Stimulated activated CD8-positive, alpha-beta memory T cell treated with anti-CD3 and anti-CD28 coated beads, Interleukin-15, amount 100 ng/mL, for 24 hours (primary cell): ENCODE results near the gene SEMA4C.
"Not testable (repeated sequence)": the region's sequence is repeated elsewhere in the genome, so short reads cannot be mapped to it uniquely, and the experiment has no call there.

ENCODE experiments used
- DNase-seq: peaks from one replicate; pipeline ENCODE4 v3.0.0-alpha.2; 2020; ENCODE audit warnings: low read depth

The SEMA4C gene

DNA sequence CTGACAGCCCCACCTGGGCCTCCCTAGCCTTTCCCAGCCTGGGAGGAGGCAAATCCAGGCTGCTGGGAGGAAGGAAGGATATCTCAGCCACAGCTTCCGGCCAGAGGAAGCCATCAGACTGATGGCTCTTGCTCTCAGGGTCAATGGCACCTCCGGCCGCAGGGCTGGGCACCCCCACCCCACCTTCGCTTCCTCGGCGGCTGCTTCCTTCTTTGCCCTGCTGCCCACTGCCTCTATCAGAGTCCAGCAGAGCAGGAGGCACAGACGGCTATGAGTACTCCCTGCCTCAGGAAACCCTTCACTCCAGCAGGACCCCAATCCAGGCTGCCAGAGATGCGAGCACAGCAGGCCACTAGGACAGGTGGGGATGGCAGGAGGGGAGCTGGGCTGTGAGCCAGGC, 3.3 kb downstream of the SEMA4C start:
- DNase-seq: no peak

DNA sequence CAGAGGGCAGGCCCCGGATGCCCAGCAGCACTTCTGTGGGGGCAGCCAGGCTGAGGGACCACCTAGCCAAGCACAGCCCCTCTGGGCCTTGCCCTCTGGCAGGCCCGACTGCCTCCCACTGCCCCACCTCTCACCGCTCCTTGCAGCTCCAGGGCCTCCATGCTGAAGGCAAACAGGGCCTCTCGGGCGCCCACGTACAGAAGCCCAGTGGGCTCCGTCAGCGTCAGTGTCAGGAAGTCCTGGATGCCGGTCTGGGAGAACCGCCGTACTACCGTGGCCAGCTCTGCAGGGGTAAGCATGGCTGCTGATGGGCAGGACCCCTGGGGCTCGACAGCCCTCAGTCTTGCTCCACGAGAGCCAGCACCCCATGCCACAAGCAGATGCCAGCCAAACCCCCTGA, 3.7 kb downstream of the SEMA4C start:
- no peak for DNase-seq

DNA sequence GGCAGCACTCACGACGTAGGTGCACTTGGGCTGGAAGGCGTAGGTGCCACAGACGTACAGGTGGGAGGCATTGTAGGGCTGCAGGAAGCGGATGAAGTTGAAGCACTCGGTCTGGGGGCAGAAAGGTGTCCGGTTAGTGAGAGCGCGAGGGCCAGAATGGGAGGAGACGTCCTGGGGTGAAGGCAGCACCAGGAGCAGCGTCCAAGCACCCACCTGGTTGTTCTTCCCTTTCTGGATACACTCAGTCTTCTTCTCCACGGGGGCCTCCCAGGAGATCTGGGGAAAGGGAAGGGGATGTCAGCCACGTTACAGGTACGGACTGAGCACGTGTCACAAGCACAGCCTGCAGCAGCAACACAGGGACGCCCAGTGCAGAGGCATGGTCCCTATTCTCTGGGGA, 4.2 kb downstream of the SEMA4C start:
- no peak for DNase-seq

DNA sequence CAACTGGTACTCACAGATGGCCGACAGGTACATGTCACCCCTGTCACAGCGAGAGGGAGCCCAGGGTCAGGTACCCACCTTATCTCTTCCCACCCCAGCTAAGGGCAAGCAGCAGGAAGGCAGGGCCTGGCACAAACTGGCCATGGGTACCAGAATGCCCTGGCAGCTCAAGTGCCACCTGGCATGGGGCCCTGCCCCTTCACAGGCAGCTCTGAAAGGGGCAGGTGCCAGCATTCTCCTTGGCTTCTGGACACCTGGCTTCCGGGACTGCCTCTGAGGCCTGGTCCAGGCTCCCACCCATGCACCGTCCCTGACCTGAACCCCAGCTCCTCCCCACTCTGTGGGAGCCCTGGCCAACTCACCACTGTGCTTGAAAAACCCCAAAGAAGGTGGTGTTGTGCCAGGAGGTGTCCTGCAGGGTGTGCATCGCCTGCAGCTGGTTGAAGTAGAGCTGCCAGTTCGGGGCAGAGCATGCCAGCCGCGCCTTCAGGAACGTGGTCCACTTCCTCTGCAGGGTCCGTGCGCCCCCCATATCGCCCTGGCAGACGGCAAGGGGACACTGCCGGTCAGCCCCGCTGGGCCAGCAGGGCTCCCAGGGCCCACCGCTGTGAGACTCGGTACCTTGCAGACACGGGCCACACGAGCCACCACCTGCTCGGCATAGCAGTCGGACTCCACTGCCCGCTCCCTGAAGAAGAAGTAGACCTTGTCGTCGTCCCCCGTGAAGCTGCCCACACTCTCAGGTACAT, 5.4 kb downstream of the SEMA4C start:
- DNase-seq: no peak

DNA sequence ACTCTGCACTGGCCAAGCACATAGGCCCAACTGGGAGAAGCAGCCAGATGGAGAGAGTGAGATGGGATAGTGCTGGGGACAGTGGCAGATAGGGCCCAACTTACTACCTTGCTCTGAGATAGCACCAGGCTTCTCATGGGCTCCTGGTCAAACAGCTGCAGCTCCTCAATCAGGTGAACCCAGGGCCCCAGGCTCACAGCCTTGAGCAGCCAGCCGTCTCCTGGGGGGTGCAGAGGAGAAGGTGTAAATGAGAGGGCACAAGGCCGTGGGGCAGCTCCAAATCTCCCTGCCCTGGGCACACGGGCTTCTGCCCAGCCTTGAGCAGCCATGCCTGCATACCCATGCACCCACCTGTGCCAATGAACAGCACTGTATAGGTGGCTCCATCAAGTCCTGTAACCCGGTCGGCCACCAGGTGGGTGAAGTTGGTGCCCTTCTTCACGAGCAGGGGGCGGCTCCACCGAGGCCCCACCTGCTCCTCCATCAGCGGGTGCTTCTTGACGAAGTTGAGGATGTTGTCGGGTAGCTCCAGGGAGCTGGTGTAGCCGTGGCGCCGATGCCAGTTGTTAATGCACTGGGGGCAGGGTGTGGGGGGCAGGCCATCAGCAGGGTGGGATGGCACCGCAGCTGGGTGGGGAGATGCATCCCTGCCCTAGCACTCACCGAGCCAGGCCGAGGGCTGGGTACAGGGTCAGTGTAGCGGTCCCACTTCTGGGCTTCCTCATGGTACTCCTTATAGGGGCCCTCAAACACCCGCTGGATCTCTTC, 6.1 kb downstream of the SEMA4C start:
- DNase-seq: no peak

DNA sequence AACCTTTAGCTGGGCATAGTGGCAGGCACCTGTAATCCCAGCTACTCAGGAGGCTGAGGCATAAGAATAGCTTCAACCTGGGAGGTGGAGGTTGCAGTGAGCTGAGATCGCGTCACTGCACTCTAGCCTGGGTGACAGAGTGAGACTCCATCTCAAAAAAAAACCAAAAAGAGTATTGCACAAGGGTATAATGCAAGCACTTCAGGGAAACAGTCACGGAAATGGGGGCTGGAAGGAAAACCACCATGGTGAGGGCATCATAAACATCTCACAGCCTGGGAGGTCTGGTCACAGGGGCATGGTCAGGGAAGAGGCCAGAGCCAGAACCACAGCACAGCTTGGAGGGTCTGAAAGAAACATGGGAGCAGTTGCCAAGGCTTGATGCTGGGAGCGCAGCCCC, 6.8 kb downstream of the SEMA4C start:
- not testable (repeated sequence) for DNase-seq

DNA sequence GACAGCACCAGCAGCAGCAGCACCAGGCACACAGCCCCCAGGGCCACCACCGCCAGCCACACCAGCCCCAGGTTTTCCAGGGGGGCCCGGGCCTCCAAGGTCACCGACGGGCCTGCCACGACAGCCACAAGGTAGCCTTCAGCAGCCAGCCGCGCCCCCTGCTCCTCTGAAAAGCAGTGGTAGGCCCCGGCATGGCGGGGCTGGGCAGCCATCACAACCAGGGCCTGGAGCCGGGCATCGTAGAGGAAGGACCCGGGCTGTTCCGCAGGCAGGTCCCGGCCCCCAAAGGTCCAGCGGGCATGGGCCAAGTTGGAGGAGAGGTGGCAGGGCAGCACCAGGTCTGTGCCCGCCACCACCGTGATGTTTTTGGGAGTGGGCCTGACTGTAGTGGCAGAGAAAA, 8.8 kb downstream of the SEMA4C start:
- DNase-seq: no peak

DNA sequence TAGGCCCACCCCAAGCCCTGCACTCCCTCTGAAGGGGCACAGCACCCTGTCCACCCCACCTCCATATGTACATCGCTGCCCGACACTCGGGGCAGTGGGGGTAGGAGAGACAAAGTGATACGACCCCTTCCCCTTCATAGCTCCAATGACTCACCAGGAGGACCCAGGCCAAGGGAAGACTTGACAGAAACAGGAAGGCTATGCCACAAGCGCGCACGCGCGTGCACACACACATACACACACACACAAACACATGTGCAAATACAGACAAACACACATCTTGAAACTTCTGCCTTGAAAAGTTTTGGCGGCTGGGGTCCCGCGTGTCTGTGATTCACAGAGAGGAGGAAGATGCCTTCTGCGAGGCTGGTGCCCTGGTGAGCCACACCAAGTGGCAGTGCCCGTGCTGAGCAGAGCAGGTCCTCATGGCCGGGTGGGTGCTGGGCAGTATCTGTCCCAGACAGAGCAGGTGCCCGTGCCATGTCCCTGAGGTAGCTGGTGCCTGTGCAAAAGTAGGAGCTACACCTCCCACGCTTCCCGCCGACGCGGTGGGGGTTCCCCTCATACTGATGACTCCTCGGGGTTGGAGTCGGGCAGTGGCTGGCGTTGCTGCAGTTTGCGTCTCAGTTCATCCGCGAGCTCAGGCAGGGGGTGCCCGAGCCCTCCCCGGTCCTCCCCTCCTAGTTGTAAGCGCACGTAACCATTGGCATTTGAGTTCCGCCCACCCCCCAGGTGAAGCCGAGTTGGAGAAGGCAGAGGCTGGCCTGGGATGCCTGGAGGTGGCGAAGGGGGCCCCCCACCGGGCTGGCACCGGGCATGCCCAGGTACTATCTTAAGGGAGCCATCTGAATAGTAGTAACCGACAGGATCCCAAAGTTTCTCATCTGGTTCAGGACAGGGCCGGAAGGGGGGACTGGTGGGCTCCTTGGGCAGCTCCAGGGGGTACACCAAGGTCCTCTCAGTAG, 9.5 kb downstream of the SEMA4C start:
- DNase-seq: no peak

DNA sequence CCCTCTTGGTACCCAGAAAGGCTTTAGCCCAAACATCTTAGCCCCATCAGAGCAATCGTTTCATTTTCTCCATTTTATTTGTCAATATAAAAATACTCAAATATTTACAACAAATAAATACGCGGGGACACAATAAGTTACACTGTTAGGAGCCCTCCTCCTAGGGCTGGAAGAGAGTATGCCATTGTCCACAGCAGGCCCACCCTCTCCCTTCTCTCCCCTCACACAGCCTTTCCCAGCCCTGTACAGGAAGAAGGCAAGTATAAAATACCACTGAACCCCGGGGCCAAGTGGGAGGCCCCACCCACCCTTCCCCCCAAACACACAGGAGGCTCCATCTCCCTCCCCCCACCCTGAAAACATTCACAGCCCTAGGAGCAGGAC, 10.2 kb downstream of the SEMA4C start:
- no peak for DNase-seq

DNA sequence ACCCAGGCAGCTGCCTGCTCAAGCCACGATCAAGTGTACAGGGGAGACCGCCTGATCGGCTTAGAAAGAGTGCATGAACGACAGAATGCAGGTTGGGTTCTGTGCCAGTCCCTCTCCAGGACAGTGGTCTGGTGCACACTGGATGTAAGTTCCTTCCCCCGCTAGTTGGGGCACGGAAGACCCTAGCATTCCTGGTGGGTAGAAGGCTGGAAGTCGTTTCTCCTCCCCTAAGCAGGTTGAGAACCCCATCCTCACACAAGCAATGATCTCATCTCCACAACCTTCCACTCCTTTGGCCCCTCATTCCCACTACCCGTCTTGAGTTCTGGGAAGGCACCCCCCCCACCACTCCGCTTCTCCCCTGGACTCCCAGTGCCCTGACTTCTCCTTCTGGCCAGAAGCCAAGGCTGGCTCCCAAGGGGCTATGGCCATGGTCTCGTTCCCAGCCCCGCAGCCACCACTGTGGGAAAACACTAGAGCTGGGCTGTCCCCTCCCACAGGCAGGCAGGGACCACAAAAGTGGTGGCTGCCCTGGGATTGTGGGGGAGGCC, 10.7 kb downstream of the SEMA4C start:
- no peak for DNase-seq

DNA sequence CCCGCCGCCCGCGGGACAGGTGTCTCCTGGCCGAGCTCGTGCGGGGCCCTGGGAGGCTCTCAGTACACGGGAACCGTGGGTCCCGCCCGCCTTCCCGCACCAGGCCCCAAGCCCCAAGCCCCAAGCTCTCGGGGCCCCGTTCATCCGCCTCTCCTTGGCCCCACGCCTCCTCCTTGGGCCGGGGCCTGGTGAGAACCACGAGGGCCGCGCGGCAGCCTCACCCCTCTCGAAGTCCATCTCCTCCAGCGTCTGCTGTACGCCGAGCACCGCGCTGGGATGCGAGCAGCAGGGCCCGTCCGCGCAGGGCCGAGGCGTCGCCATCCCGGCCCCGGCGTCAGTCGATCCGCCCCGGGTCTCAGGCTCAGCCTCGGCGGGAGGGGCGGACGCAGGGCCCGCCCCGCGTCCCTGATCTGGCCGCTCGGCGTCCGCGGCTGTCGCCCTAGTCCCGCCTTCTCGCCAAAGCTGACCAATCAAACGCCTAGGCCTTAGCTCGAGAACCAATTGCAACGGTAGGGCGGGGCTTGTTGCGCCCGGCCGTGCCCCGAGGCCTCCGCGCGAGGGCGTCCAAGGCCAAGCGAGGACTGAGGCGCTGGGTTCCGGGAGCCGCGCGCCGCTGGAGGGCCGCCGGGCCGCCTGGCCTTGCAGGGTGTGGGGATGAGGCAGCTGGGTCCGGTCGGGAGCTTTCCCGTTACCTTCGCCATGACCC, 12.1 kb downstream of the SEMA4C start, which contains the start of gene ANKRD39:
Gene ANKRD39 (minus strand): TSS at position 350 of the 706 bp plus-strand sequence. CDS start 29 bp downstream, at position 321.
- DNase-seq: peak; percentile 88

DNA sequence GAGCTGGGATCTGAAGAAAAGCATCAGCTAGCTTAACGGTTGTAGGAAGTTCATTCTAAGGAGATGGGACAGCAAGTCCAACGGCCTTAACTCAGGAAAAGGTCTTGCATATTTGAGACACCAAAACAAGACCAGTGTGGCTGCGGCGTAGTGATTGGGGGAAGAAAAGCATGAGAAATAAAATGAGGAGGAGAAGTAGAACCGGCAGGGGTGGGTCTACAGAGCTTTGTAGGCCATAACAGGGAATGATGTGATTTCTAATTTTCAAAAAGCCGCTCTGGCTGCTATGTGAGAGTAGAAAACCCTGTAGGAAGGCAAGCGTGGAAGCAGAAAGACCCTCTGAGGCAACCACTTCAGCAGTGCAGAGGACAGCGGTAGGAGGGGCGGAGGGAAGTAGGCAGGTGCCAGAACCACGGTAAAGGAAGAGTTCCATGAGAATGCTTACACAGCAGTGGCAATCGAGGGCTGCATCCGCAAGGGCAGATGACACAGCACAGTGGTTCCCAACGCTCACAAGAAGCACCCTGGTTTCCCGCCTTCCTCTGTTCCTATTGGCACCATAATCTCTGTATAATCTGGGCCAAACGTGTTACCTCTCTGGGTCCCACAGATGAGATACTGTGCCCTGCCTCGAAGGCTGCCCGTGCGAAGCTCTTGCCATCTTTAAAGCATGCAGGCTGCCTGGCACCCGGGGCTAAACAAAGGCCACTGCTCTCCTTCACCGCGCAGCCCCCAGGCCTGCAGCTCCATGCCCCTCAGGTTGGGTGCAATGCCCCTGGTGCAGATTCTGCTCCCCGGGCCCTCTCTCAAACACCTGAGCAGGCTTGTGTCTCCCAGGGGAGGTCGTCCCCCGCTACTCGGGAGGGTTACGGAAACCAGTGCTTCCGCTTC, 12.9 kb downstream of the SEMA4C start:
- DNase-seq: no peak

DNA sequence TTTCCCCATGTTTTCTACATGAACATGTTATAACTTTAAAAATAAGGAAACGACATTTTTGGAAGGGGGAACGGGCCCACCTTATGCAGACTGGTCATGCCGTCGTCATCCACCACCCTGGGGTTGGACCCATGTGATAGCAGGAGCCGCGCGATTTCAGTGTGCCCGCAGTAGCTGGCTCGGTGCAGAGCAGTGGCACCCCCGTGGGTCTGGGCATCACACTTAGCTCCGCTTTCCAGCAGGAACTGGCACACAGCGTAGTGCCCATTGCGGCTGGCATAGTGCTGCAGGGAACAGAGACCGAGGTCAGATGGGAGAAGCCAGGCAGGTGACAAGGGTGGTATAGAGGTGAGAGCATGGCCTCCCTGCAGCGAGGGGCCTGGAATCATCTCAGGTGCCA, 16.6 kb downstream of the SEMA4C start:
- DNase-seq: no peak

DNA sequence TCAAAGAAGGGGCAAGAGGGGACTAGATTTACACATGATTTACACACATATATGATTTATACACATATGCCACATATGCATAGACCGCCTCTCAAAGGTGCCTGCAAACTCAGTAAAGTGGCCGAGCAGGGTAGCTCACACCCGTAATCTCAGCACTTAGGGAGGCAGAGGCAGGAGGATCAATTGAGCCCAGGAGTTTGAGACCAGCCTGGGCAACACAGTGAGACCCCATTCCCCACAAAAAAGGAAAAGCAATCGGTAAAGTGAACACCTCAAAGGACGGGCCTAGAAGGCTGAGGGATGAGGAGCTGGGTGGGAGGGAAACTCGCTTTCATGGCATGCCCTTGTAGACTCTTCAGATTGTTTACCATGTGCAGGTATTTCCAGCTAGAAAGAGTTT, 17.2 kb downstream of the SEMA4C start:
- no peak for DNase-seq

DNA sequence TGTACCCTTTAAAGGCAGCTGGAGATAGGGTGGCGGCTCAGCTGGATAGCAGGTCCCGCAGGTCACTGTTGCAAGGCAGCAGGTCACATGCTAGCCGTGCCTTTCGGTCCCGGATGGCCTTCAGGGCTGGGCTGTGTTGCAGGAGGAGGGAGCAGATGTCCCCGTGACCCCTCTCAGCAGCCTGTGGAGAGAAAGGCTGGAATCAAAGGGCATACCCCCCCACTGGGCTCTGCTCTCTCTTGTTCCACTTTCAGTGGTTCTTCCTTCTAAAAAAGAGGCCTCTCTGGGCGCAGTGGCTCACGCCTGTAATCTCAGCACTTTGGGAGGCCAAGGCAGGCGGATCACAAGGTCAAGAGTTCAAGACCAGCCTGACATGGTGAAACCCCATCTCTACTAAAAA, 21.6 kb downstream of the SEMA4C start:
- DNase-seq: no peak

DNA sequence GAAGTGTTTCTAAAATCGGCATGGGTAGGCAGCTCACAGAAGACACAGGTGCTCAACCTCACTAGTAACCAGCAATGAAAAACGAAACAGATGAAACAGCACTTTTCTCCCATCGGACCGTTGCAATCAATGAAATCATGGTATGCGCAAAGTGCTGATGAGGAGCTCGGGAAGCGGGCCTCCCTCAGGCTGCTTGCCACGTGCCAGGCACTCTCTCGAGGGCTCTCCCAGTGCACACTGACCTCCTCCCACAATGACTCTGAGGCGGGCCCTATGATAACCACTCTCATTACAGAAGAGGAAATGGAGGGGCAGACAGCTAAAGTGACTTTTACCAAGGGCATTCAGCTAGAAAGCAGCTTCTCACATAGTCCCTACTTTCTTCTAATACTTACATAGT, 22.3 kb downstream of the SEMA4C start:
- DNase-seq: no peak

DNA sequence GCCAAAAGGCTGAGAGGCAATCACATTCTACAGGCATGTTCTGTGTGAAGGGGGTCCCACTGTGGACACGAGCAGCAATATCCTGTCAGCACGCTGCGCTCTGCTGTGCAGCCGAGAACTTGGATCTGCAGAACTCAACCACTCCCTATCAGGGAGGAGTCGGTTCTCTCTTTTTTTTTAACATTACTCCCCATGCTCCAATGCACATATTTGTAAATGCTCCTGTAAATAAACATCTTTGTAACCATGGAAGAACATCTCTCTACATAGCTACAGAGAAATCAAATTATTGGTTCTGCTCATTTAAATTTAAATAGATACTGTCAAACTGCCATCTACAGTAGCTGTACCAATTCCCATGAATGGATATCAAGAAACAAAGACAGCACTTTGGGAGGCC, 23.1 kb downstream of the SEMA4C start:
- DNase-seq: no peak

DNA sequence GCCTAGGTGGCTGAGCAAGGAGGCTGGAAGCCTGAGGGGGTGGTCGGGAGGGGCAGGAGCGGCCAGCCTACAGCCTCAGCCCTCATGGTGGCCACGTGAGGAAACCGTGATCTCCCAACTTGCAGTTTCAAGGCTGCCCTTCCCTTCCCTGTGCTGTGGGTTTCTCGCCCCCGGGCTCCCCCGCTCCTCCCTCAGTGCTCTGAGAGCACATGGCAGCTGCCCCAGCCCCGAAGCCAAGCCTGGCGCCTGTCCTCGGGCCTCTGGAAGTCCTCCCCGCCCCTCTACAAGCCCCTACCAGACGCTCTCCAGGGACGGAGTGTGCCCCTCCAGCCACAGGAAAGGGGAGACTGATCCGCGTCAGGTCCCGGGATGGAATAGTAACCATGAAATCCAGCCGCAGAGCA, 25.5 kb downstream of the SEMA4C start:
- DNase-seq: no peak

DNA sequence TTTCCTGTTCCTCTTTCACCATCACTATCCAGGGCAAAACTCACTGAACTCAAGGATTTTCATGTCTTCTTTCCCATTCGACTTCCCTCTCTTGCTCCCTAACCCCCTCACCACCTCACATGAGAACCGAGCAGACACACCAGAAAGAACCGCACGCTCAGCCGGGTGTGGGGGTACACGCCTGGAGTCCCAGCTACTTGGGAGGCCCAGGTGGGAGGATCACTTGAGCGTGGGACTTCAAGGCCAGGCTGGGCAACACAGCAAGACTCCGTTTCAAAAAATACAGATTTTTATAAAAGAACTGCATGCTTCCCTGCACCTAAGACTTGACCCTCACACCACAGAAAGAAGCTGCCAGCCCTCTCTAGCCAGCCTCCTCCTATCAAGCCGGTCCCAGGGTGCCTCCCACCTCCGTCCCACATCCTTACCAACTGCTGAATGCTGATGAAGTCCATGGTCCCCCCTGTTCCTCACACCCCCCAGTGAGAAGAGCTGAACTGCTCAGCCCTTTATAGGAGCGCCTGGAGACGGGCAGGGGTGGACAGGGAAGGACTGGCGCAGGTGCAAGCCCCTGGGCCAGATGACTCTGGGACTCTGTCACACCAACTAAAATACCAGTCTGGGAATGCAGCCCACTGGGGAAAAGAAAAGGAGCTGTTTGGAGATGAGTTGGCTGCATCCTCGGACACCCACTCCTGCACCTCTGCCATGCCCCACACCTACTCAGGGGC, 26.2 kb downstream of the SEMA4C start, which contains the start of gene ANKRD23:
Gene ANKRD23 (minus strand): TSS at position 484 of the 731 bp plus-strand sequence. CDS start 29 bp downstream, at position 455.
- DNase-seq: no peak

DNA sequence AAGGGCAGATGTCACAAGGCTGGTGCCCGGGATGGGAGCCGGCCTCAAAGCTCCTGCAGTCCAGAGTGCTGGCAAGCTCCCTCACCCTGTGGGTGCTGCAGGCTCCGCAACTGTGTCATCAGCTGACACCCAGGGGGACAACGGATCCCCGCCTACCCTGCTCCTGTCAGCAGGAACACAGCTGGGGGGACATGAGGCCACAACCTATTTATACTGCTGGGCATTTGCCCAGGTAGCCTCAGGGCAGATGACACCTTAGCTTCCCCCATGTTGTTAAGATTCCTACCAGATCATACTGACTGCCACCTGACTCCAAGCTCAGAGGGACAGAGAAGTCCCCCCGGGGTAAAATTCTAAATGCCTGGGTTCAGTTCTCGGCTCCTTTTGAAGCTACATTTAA, 27.3 kb downstream of the SEMA4C start:
- DNase-seq: no peak
